Measurements from ENCODE around the gene CHD1L. TPM values are rescaled to one million over a fixed set of nuclear protein-coding genes. Genes with fewer than 3 reads are reported as not detected.

CHD1L gene
- total and polyA plus RNA-seq, 4 donors, result 14.1 to 23.8 (median 21.1) TPM

DNA sequence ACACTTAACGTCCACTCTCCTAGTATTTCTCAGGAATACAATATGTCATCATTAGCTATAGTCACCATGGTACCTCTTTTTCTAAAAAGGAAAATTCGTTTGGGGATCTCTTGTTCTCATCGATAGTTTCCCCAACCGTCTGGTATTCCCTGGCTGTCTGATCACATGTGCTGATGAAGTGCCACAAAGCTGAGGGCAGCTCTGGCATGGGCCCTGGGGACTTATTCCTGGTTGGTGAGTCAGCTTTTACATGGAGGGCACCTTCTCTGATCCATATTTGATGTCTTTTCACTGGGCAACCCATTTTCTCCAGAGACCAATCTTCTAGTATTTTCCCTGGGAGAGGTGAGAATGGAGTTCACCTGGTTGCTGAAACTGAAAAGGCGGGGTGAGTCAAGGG lies 39.5 kb downstream of the CHD1L start:
- 96% methylated on average over 5 of the region's 5 CpGs for WGBS
- TF ChIP-seq, protein P1, sequence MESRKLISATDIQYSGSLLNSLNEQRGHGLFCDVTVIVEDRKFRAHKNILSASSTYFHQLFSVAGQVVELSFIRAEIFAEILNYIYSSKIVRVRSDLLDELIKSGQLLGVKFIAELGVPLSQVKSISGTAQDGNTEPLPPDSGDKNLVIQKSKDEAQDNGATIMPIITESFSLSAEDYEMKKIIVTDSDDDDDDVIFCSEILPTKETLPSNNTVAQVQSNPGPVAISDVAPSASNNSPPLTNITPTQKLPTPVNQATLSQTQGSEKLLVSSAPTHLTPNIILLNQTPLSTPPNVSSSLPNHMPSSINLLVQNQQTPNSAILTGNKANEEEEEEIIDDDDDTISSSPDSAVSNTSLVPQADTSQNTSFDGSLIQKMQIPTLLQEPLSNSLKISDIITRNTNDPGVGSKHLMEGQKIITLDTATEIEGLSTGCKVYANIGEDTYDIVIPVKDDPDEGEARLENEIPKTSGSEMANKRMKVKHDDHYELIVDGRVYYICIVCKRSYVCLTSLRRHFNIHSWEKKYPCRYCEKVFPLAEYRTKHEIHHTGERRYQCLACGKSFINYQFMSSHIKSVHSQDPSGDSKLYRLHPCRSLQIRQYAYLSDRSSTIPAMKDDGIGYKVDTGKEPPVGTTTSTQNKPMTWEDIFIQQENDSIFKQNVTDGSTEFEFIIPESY (IDR thresholded peaks at IDR 0.05), result no peak
- TF ChIP-seq SP1 (IDR thresholded peaks at IDR 0.05) (no peak), RAD21 (IDR thresholded peaks at IDR 0.05) (no peak), TAF1 (conservative IDR thresholded peaks at IDR 0.05) (no peak), NR2F2 (IDR thresholded peaks at IDR 0.05) (no peak), JUND (IDR thresholded peaks at IDR 0.05) (no peak), HNF4A (conservative IDR thresholded peaks at IDR 0.05) (no peak), FOXA2 (IDR thresholded peaks at IDR 0.05) (no peak)
- TF ChIP-seq, protein P2, sequence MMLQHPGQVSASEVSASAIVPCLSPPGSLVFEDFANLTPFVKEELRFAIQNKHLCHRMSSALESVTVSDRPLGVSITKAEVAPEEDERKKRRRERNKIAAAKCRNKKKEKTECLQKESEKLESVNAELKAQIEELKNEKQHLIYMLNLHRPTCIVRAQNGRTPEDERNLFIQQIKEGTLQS (IDR thresholded peaks at IDR 0.05), result no peak
- TF ChIP-seq, protein P3, sequence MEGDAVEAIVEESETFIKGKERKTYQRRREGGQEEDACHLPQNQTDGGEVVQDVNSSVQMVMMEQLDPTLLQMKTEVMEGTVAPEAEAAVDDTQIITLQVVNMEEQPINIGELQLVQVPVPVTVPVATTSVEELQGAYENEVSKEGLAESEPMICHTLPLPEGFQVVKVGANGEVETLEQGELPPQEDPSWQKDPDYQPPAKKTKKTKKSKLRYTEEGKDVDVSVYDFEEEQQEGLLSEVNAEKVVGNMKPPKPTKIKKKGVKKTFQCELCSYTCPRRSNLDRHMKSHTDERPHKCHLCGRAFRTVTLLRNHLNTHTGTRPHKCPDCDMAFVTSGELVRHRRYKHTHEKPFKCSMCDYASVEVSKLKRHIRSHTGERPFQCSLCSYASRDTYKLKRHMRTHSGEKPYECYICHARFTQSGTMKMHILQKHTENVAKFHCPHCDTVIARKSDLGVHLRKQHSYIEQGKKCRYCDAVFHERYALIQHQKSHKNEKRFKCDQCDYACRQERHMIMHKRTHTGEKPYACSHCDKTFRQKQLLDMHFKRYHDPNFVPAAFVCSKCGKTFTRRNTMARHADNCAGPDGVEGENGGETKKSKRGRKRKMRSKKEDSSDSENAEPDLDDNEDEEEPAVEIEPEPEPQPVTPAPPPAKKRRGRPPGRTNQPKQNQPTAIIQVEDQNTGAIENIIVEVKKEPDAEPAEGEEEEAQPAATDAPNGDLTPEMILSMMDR (IDR thresholded peaks at IDR 0.05; ENCODE audit: low read depth, low read length, missing input control), result no peak
- no peaks in the 10 kb centered on the region for H3K9me3 ChIP-seq (ENCODE audit: control insufficient read depth in 4 of 4, low read length in 3 of 4)
- no peaks in the 10 kb centered on the region for H3K27me3 ChIP-seq (ENCODE audit: control insufficient read depth in 4 of 4, insufficient read depth in 4 of 4, low read length in 3 of 4)
- H3K36me3 ChIP-seq (ENCODE audit: control insufficient read depth in 4 of 4, insufficient read depth in 3 of 4, low read depth in 1 of 4, low read length in 3 of 4), result peaks cover 14 to 72% (median 35%) of the 10 kb centered on the region in 4 donors
- no peak overlapping the region for H3K27ac ChIP-seq (ENCODE audit: low read depth in 1 of 2, low read length in 2 of 2)
- DNase-seq (ENCODE audit: low spot score), result no peak
- H3K4me1 ChIP-seq (ENCODE audit: control insufficient read depth in 4 of 4, insufficient read depth in 4 of 4, low read length in 3 of 4), result peaks cover 0 to 4% (median 4%) of the 10 kb centered on the region in 4 donors
- H3K4me3 ChIP-seq (ENCODE audit: low read depth in 1 of 3, low read length in 3 of 3), result no peak overlapping the region
- no peak overlapping the region for H3K9ac ChIP-seq (ENCODE audit: low read depth in 1 of 2, low read length in 2 of 2)

DNA sequence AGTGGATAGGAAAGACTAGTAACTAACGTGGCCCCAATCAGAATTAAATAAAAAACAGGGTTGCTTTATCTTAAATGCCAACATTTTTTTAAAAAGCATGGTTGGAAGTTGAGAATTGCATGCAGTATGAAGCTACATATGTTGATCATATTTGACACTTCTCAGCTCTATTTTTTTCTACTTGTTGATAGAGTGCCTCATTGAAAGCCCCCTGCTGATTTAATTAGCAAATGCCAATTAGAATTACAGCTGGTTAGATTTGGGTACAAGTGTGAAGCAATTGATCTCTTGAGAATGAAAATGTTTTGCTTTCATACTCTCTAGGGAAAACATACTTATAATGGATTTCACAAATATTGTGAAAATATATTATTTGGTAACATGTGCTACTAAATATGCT lies 40.5 kb downstream of the CHD1L start:
- H3K9me3 ChIP-seq (ENCODE audit: control insufficient read depth in 4 of 4, low read length in 3 of 4), result no peaks in the 10 kb centered on the region
- no peak for DNase-seq (ENCODE audit: low spot score)
- H3K4me1 ChIP-seq (ENCODE audit: control insufficient read depth in 4 of 4, insufficient read depth in 4 of 4, low read length in 3 of 4), result peaks cover 0 to 12% (median 6%) of the 10 kb centered on the region in 4 donors
- WGBS, result 88% methylated on average over 1 of the region's 1 CpG
- no peak overlapping the region for H3K4me3 ChIP-seq (ENCODE audit: low read depth in 1 of 3, low read length in 3 of 3)
- no peaks in the 10 kb centered on the region for H3K27me3 ChIP-seq (ENCODE audit: control insufficient read depth in 4 of 4, insufficient read depth in 4 of 4, low read length in 3 of 4)
- H3K36me3 ChIP-seq (ENCODE audit: control insufficient read depth in 4 of 4, insufficient read depth in 3 of 4, low read depth in 1 of 4, low read length in 3 of 4), result peaks cover 16 to 72% (median 30%) of the 10 kb centered on the region in 4 donors
- TF ChIP-seq, protein P4, sequence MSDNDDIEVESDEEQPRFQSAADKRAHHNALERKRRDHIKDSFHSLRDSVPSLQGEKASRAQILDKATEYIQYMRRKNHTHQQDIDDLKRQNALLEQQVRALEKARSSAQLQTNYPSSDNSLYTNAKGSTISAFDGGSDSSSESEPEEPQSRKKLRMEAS (IDR thresholded peaks at IDR 0.05), result no peak
- TF ChIP-seq HNF4A (conservative IDR thresholded peaks at IDR 0.05) (no peak), GABPA (IDR thresholded peaks at IDR 0.05 in 1 of 2, conservative IDR thresholded peaks at IDR 0.05 in 1 of 2) (no peak), HNF4G (IDR thresholded peaks at IDR 0.05) (no peak), SP1 (IDR thresholded peaks at IDR 0.05) (no peak), FOXA1 (IDR thresholded peaks at IDR 0.05) (no peak), EGR1 (IDR thresholded peaks at IDR 0.05; ENCODE audit: low read depth in 2 of 2) (no peak)
- TF ChIP-seq, protein P5, sequence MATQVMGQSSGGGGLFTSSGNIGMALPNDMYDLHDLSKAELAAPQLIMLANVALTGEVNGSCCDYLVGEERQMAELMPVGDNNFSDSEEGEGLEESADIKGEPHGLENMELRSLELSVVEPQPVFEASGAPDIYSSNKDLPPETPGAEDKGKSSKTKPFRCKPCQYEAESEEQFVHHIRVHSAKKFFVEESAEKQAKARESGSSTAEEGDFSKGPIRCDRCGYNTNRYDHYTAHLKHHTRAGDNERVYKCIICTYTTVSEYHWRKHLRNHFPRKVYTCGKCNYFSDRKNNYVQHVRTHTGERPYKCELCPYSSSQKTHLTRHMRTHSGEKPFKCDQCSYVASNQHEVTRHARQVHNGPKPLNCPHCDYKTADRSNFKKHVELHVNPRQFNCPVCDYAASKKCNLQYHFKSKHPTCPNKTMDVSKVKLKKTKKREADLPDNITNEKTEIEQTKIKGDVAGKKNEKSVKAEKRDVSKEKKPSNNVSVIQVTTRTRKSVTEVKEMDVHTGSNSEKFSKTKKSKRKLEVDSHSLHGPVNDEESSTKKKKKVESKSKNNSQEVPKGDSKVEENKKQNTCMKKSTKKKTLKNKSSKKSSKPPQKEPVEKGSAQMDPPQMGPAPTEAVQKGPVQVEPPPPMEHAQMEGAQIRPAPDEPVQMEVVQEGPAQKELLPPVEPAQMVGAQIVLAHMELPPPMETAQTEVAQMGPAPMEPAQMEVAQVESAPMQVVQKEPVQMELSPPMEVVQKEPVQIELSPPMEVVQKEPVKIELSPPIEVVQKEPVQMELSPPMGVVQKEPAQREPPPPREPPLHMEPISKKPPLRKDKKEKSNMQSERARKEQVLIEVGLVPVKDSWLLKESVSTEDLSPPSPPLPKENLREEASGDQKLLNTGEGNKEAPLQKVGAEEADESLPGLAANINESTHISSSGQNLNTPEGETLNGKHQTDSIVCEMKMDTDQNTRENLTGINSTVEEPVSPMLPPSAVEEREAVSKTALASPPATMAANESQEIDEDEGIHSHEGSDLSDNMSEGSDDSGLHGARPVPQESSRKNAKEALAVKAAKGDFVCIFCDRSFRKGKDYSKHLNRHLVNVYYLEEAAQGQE (IDR thresholded peaks at IDR 0.05), result no peak
- TF ChIP-seq, protein P2 (IDR thresholded peaks at IDR 0.05), result no peak
- H3K27ac ChIP-seq (ENCODE audit: low read depth in 1 of 2, low read length in 2 of 2), result no peak overlapping the region
- no peak overlapping the region for H3K9ac ChIP-seq (ENCODE audit: low read depth in 1 of 2, low read length in 2 of 2)

Measured in liver (tissue), 9 donors.